DND-41 (cell line): ENCODE data around the gene NCSTN.
A peak's percentile ranks its signal among the peaks of the same experiment; 100 is the strongest.

Source experiments
- ATAC-seq: fragments of 200-7000 bp; cut with Tn5 transposase; 3 replicates; pipeline ENCODE4 v1.9.1; 2021; ENCODE audit warnings: low read depth; ENCODE audit not compliant: insufficient read depth
- DNase-seq: peaks from one replicate; pipeline ENCODE4 v3.0.0-alpha.2; 2020
- H2AFZ ChIP-seq: 2 replicates; pipeline ENCODE4 v1.6.0; 2012; ENCODE audit warnings: low read depth, low read length
- H3K27ac ChIP-seq: 2 replicates; pipeline ENCODE4 v1.5.1; 2012; ENCODE audit warnings: low read length, inconsistent platforms
- H3K27me3 ChIP-seq: fragments of 200-600 bp; sonication (generic); 2 replicates; pipeline ENCODE4 v1.6.0; 2012; ENCODE audit warnings: low read length, mild to moderate bottlenecking, inconsistent platforms; ENCODE audit not compliant: insufficient read depth, poor library complexity
- H3K36me3 ChIP-seq: 2 replicates; pipeline ENCODE4 v1.5.1; 2012; ENCODE audit warnings: low read length, inconsistent platforms; ENCODE audit not compliant: insufficient read depth
- H3K4me1 ChIP-seq: 2 replicates; pipeline ENCODE4 v1.5.1; 2012; ENCODE audit warnings: mild to moderate bottlenecking, low read length; ENCODE audit not compliant: insufficient read depth
- H3K4me2 ChIP-seq: 2 replicates; pipeline ENCODE4 v1.6.0; 2012; ENCODE audit warnings: mild to moderate bottlenecking, moderate library complexity, low read length, inconsistent platforms; ENCODE audit not compliant: insufficient read depth
- H3K4me3 ChIP-seq, 2 experiments: fragments of 200-600 bp in 1 of 2; shearing (Covaris generic) in 1 of 2; 2 replicates each; pipeline ENCODE4 v1.5.1; 2012 to 2016; ENCODE audit warnings: inconsistent platforms in 2 of 2, low read length in 2 of 2, mild to moderate bottlenecking in 2 of 2, low read depth in 1 of 2, moderate library complexity in 1 of 2
- H3K79me2 ChIP-seq: 2 replicates; pipeline ENCODE4 v1.6.0; 2012; ENCODE audit warnings: low read length, inconsistent platforms; ENCODE audit not compliant: insufficient read depth
- H3K9ac ChIP-seq: 2 replicates; pipeline ENCODE4 v1.6.0; 2012; ENCODE audit warnings: low read depth, mild to moderate bottlenecking, inconsistent platforms, low read length, moderate library complexity
- H3K9me3 ChIP-seq: 2 replicates; pipeline ENCODE4 v1.5.1; 2012; ENCODE audit warnings: low read length, moderate library complexity, mild to moderate bottlenecking, inconsistent platforms; ENCODE audit not compliant: insufficient read depth, severe bottlenecking
- H4K20me1 ChIP-seq: 2 replicates; pipeline ENCODE4 v1.6.0; 2012; ENCODE audit warnings: low read length; ENCODE audit not compliant: insufficient read depth
- CTCF ChIP-seq: IDR thresholded peaks from 2 replicates; pipeline ENCODE4 v1.5.1; 2012; ENCODE audit warnings: borderline replicate concordance, low read length, moderate library complexity, mild to moderate bottlenecking; ENCODE audit not compliant: poor library complexity, severe bottlenecking; ENCODE audit errors: extremely low read depth
- EZH2 ChIP-seq: IDR thresholded peaks from 3 replicates; pipeline ENCODE4 v1.6.1; 2012; ENCODE audit warnings: borderline replicate concordance, low read depth, mild to moderate bottlenecking, moderate library complexity, low read length, inconsistent platforms; ENCODE audit not compliant: severe bottlenecking

Gene NCSTN

GRCh38 chr1:160401487-160401805 is 58.3 kb downstream of the NCSTN start:
- TF ChIP-seq EZH2 (no peak), CTCF (no peak)
- Histone ChIP-seq H3K4me1 (peaks cover 24% of the 10 kb centered on the region), H3K79me2 (peaks cover 3% of the 10 kb centered on the region; the same call in 1 of the 2 replicates), H3K27me3 (no peaks in the 10 kb centered on the region), H3K9me3 (no peaks in the 10 kb centered on the region), H3K36me3 (no peaks in the 10 kb centered on the region), H3K9ac (peak overlapping the region; percentile 83; the same call in 1 of the 2 replicates), H2AFZ (peak overlapping the region; percentile 84), H3K4me2 (peak overlapping the region; percentile 97), H3K4me3 (peak overlapping the region; percentile 81 to 83; a peak in 3 of 4 replicates), H3K27ac (no peak overlapping the region; the same call in 1 of the 2 replicates), H4K20me1 (no peaks in the 10 kb centered on the region)
- ATAC-seq (no peak), DNase-seq (no peak)

GRCh38 chr1:160402001-160402795 is 59.0 kb downstream of the NCSTN start:
- Histone ChIP-seq H3K27ac (no peak overlapping the region), H3K4me1 (peaks cover 24% of the 10 kb centered on the region), H3K79me2 (peaks cover 3% of the 10 kb centered on the region; the same call in 1 of the 2 replicates), H4K20me1 (no peaks in the 10 kb centered on the region), H3K9me3 (no peaks in the 10 kb centered on the region), H3K9ac (no peak overlapping the region; the same call in 1 of the 2 replicates), H3K4me2 (peak overlapping the region; percentile 97), H3K27me3 (no peaks in the 10 kb centered on the region), H3K36me3 (no peaks in the 10 kb centered on the region), H3K4me3 (peak overlapping the region in 1 of 2 experiments; percentile 83; a peak in 1 of 4 replicates), H2AFZ (no peak overlapping the region)
- TF ChIP-seq CTCF (no peak), EZH2 (no peak)
- DNase-seq (no peak), ATAC-seq (no peak)

GRCh38 chr1:160403244-160403643 is 60.1 kb downstream of the NCSTN start:
- 0 out of 2 replicates have a peak, but pooled peaks cover under 1% of the 10 kb centered on the region for H4K20me1 ChIP-seq
- H3K36me3 ChIP-seq = no peaks in the 10 kb centered on the region
- H3K4me3 ChIP-seq = no peak overlapping the region
- H3K4me2 ChIP-seq = no peak overlapping the region
- H3K27ac ChIP-seq = no peak overlapping the region
- TF ChIP-seq EZH2 (no peak), CTCF (no peak)
- peaks cover 24% of the 10 kb centered on the region for H3K4me1 ChIP-seq
- ATAC-seq (no peak), DNase-seq (no peak)
- H3K9ac ChIP-seq = no peak overlapping the region
- H3K79me2 ChIP-seq = peaks cover 3% of the 10 kb centered on the region; the same call in 1 of the 2 replicates
- H3K27me3 ChIP-seq = no peaks in the 10 kb centered on the region
- H3K9me3 ChIP-seq = no peaks in the 10 kb centered on the region
- H2AFZ ChIP-seq = no peak overlapping the region
